ENCODE results near the gene NECTIN1. TPM values are rescaled to one million over a fixed set of nuclear protein-coding genes. Genes with fewer than 3 reads are reported as not detected.

Gene NECTIN1
- total and polyA plus RNA-seq, 5 donors, result 5.2 to 14.5 (median 8.1) TPM

DNA sequence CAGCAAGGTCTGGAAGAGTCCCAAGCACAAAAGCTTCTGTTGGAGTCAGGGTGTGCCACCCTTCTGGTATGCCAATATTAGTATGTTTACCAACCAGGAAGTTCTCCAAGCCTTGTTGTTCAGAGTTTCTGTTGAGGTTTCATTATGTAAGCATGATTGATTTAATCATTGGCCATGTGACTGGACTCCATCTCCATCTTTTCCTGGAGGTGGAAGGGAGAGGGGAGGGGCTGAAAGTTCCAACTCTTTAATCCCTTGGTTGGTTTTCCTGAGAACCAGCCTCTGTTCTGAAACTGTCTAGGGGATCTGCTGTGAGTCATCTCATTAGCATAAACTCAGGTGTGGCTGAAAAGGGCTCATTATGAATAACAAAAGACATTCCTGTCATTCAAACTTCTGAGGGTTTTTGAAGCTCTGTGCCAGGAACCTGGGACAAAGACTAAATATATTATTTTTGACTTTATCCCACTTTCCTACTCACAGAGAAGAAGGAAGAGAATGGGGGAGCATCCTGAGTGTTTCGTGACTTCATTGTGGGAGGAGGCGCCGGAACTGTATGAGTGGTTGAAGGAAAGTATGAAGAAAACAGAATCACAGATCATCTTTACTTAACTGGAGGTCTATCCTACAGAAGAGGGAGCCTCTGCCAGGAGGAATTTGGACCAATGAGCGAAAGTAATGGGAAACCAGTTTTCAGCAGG lies 138.2 kb downstream of the NECTIN1 start:
- WGBS, result 82% methylated on average over 4 of the region's 4 CpGs
- DNase-seq, result no peak
- Histone ChIP-seq H3K4me1 (ENCODE audit: control insufficient read depth, insufficient read depth, low read length) (no peaks in the 10 kb centered on the region), H3K4me3 (ENCODE audit: low read length) (no peak overlapping the region), H3K27ac (ENCODE audit: low read length) (no peak overlapping the region), H3K27me3 (ENCODE audit: control insufficient read depth, insufficient read depth) (no peaks in the 10 kb centered on the region), H3K9me3 (ENCODE audit: control insufficient read depth, low read length) (no peaks in the 10 kb centered on the region)
- intact Hi-C loops (cut with DNase I), result no loop called here
- no peak for ATAC-seq

DNA sequence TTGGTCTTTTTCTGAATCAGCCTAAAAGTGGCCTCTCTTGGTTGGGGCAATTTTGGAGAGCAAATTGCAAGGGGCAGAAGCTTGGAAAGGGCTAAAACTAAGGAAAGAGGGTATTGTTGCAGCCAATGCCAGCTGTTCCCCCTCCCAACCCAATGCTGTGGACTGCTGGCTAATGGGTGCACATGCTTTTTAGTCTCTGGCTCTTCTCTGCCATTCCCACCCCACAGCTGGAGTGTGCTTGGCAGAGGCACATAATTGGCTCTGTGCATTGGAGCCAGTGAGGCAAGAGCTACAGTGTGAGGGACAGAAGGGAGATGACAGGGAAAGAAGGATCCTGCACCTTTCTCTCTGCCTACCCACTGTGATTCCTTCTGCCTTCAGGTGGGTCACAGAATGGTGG lies 140.0 kb downstream of the NECTIN1 start:
- intact Hi-C loops (cut with DNase I), result no loop called here
- H3K4me1 ChIP-seq (ENCODE audit: control insufficient read depth, insufficient read depth, low read length), result no peaks in the 10 kb centered on the region
- no peaks in the 10 kb centered on the region for H3K27me3 ChIP-seq (ENCODE audit: control insufficient read depth, insufficient read depth)
- no peak for ATAC-seq
- no peak overlapping the region for H3K27ac ChIP-seq (ENCODE audit: low read length)
- H3K9me3 ChIP-seq (ENCODE audit: control insufficient read depth, low read length), result no peaks in the 10 kb centered on the region
- DNase-seq, result no peak
- no peak overlapping the region for H3K4me3 ChIP-seq (ENCODE audit: low read length)
